Measurements from ENCODE around the gene BORCS5. TPM values are rescaled to one million over a fixed set of nuclear protein-coding genes. Genes with fewer than 3 reads are reported as not detected.

The BORCS5 gene
- total and polyA plus RNA-seq, 3 donors from 2014 or later, result 20.3 to 46.3 (median 22.8) TPM

DNA sequence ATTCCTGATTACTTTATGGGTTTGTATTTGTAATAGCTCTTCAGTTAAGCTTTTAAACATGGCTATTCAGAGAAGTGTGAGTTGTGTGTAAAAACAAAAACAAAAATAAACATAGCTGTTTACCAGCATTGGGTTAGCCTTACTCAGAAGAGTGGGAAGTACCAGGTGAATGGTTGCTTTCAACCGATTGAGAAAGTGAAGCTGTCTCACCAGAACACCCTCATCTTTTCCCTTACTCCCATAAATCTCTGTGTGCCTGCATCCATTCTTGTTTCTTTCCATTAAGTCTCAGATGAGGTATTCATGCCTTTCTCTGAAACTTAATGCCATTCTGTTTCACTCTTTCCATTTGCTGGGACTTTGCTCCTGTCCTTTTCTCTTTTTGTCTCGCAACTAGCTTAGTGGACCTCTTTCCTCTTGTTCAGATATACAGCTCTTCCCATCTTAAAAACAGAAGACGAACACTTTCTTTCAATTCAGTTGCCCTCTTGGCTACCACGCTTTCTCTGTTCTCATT lies 10.7 kb downstream of the BORCS5 start:
- no peak overlapping the region for H3K4me3 ChIP-seq
- no peak for TF ChIP-seq CTCF (IDR thresholded peaks at IDR 0.05)
- TF ChIP-seq POLR2A (IDR thresholded peaks at IDR 0.05), result no peak
- H3K27me3 ChIP-seq, result no peaks in the 10 kb centered on the region
- 87 to 91% methylated on average over 4 of the region's 4 CpGs for WGBS, 2 donors
- H3K36me3 ChIP-seq (ENCODE audit: low read depth, missing control alignments), result no peaks in the 10 kb centered on the region
- DNase-seq, result no peak
- H3K9me3 ChIP-seq, result no peaks in the 10 kb centered on the region
- intact Hi-C loops (cut with DNase I; ENCODE audit: low total_unique reads), result no loop called here
- no peaks in the 10 kb centered on the region for H3K4me1 ChIP-seq
- H3K27ac ChIP-seq, result no peak overlapping the region

DNA sequence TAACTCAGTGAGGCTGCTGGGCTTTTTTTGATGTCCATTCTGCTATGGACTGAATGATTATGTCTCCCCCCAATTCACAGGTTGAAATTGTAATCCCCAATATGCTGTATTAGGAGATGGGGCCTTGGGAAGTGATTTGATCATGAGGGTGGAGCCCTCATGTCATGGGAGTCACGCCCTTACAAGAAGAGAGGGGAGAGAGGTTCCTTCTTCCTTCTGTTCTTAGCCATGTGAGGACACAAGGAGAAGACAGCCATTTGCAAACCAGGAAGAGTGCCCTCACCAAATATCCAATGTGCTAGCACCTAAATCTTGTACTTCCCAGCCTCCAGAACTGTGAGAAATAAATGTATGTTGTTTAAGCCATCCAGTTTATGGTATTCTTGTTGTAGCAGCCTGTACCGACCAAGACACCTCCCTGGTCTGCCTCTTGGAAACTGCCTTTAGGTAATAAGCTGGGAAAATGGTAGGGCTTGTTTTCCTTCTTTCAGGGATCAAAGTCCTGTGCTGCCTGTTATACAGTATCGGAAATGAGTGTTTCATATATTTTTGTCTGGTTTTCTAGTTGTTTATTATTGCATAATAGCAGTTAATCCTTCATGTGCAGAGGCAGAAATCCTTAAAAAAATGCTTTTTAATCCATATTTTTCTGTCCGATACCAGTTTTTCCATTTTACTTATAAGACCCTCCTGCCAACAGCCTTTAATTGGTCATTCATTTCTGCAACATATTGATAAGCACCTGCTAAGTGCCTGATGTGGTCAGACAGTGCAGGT lies 16.3 kb downstream of the BORCS5 start:
- no peaks in the 10 kb centered on the region for H3K36me3 ChIP-seq (ENCODE audit: low read depth, missing control alignments)
- no peaks in the 10 kb centered on the region for H3K27me3 ChIP-seq
- TF ChIP-seq CTCF (IDR thresholded peaks at IDR 0.05), result no peak
- TF ChIP-seq POLR2A (IDR thresholded peaks at IDR 0.05), result no peak
- 85 to 87% methylated on average over 4 of the region's 4 CpGs for WGBS, 2 donors
- DNase-seq, result no peak
- no peak overlapping the region for H3K4me3 ChIP-seq
- H3K4me1 ChIP-seq, result no peaks in the 10 kb centered on the region
- intact Hi-C loops (cut with DNase I; ENCODE audit: low total_unique reads), result loop anchor here (10.0 kb wide), 1 partner anchor 332 kb away; no protein-coding TSS in a partner anchor
- no peak overlapping the region for H3K27ac ChIP-seq
- no peaks in the 10 kb centered on the region for H3K9me3 ChIP-seq

- H3K36me3 ChIP-seq (ENCODE audit: low read depth, missing control alignments), result no peaks in the 10 kb centered on the region
- no peaks in the 10 kb centered on the region for H3K4me1 ChIP-seq
- H3K4me3 ChIP-seq, result no peak overlapping the region
- no peak overlapping the region for H3K27ac ChIP-seq
- TF ChIP-seq CTCF (IDR thresholded peaks at IDR 0.05) (peak; percentile 65 to 76 (median 69)), POLR2A (IDR thresholded peaks at IDR 0.05) (no peak)
- no peaks in the 10 kb centered on the region for H3K27me3 ChIP-seq
- intact Hi-C loops (cut with DNase I; ENCODE audit: low total_unique reads), result loop anchor here (10.0 kb wide), 1 partner anchor 328 kb away; no protein-coding TSS in a partner anchor
- no peaks in the 10 kb centered on the region for H3K9me3 ChIP-seq
- WGBS, 2 donors, result 83 to 86% methylated on average over 12 of the region's 12 CpGs
- no peak for DNase-seq
These were observed 20.0 kb downstream of the BORCS5 start for GRCh38 chr12:12376646-12377448.

DNA sequence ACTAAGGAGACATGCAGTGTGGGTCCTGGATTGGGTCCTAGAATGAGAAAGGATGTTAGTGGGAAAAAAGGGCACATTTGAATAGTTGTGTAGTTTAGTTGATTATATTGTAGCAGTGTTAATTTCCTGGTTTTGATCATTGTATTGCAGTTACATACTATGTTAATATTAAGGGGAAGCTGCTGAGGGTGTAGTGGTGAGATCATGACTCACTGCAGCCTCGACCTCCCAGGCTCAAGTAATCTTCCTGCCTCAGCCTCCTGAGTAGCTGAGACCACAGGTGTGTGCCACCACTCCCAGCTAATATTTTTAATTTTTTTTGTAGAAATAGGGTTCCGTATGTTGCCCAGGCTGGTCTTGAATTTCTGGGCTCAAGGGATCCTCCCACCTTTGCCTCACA lies 21.7 kb downstream of the BORCS5 start:
- Histone ChIP-seq H3K9me3 (no peaks in the 10 kb centered on the region), H3K36me3 (ENCODE audit: low read depth, missing control alignments) (no peaks in the 10 kb centered on the region), H3K27me3 (no peaks in the 10 kb centered on the region), H3K4me1 (no peaks in the 10 kb centered on the region), H3K4me3 (no peak overlapping the region), H3K27ac (no peak overlapping the region)
- no peak for DNase-seq
- no peak for TF ChIP-seq POLR2A (IDR thresholded peaks at IDR 0.05)
- WGBS, 2 donors, result 85 to 86% methylated on average over 2 of the region's 2 CpGs
- intact Hi-C loops (cut with DNase I; ENCODE audit: low total_unique reads), result loop anchor here (10.0 kb wide), 1 partner anchor 326 kb away; no protein-coding TSS in a partner anchor

All from testis (tissue), 3 donors.